H1 (cell line): Measurements from ENCODE around the gene COMMD1. TPM values are rescaled to one million over a fixed set of nuclear protein-coding genes. Genes with fewer than 3 reads are reported as not detected.

Experiments
- CTCF ChIA-PET: fragments of 300-600 bp; sonication (Branson Sonifier 250); formaldehyde crosslinking; loops from one replicate; lab custom pipeline; 2021; ENCODE audit not compliant: partially characterized antibody; lab: Charles Lee
- POLR2A ChIA-PET: fragments of 300-600 bp; sonication (Branson Sonifier 250); formaldehyde crosslinking; loops from one replicate; lab custom pipeline; 2021; ENCODE audit warnings: inconsistent platforms; ENCODE audit not compliant: partially characterized antibody; lab: Charles Lee
- DNase-seq, 2 experiments: peaks; one replicate each; pipeline versions ENCODE4 v3.0.0 to v3.0.0-alpha.2; 2010 to 2022; ENCODE audit warnings: low spot score in 2 of 2, low read depth in 1 of 2, mixed read lengths in 1 of 2
- FAIRE-seq: peaks from 2 replicates; lab custom pipeline; 2011; peaks lifted over from hg19 to GRCh38; lab: Jason Lieb, UNC
- H2AFZ ChIP-seq: 2 replicates; pipeline ENCODE4 v1.8.1; 2012; ENCODE audit warnings: low read length, inconsistent platforms
- H2AK5ac ChIP-seq: 2 replicates; pipeline ENCODE4 v1.6.1; 2013; ENCODE audit warnings: low read depth, low read length
- H2BK120ac ChIP-seq: replicated peaks from 2 replicates; pipeline ENCODE3; 2013; ENCODE audit warnings: low read depth, low read length, inconsistent platforms
- H2BK12ac ChIP-seq: 2 replicates; pipeline ENCODE4 v1.6.1; 2013; ENCODE audit warnings: low read depth, low read length
- H2BK15ac ChIP-seq: 2 replicates; pipeline ENCODE4 v1.6.1; 2013; ENCODE audit warnings: low read length
- H2BK20ac ChIP-seq: 2 replicates; pipeline ENCODE4 v1.6.1; 2013; ENCODE audit warnings: low read length
- H2BK5ac ChIP-seq: 2 replicates; pipeline ENCODE4 v1.6.1; 2013; ENCODE audit warnings: low read depth, low read length
- H3K14ac ChIP-seq: 2 replicates; pipeline ENCODE4 v1.6.1; 2013; ENCODE audit warnings: inconsistent platforms; ENCODE audit not compliant: insufficient read length
- H3K18ac ChIP-seq: 2 replicates; pipeline ENCODE4 v1.6.1; 2013; ENCODE audit warnings: low read length; ENCODE audit errors: extremely low read depth
- H3K23ac ChIP-seq: 2 replicates; pipeline ENCODE4 v1.6.1; 2013; ENCODE audit warnings: inconsistent platforms; ENCODE audit not compliant: insufficient read length
- H3K23me2 ChIP-seq: 2 replicates; pipeline ENCODE4 v1.6.1; 2013; ENCODE audit warnings: low read depth, low read length
- H3K27ac ChIP-seq: 2 replicates; pipeline ENCODE4 v1.6.1; 2011; ENCODE audit warnings: low read depth, low read length, inconsistent platforms
- H3K27me3 ChIP-seq, 4 experiments: replicated peaks in 1 of 4; 1 replicate in 1 of 4; 2 replicates in 3 of 4; pipeline versions ENCODE4 v1.6.1 to v1.8.1; 2011 to 2013; ENCODE audit warnings: low read length in 3 of 4, mild to moderate bottlenecking in 3 of 4, inconsistent platforms in 2 of 4, mixed read lengths in 2 of 4, moderate library complexity in 1 of 4; ENCODE audit not compliant: control insufficient read depth in 3 of 4, insufficient read depth in 3 of 4; ENCODE audit errors: extremely low read depth in 1 of 4
- H3K36me3 ChIP-seq, 4 experiments: 2 replicates each; pipeline versions ENCODE4 v1.6.1 to v1.8.1; 2011 to 2013; ENCODE audit warnings: mild to moderate bottlenecking in 4 of 4, low read length in 3 of 4, moderate library complexity in 2 of 4, control low read depth in 1 of 4, inconsistent platforms in 1 of 4; ENCODE audit not compliant: insufficient read depth in 4 of 4, control insufficient read depth in 2 of 4
- H3K4ac ChIP-seq: replicated peaks from 2 replicates; pipeline ENCODE3; 2013; ENCODE audit warnings: low read length, low read depth, mixed read lengths, inconsistent platforms; ENCODE audit not compliant: insufficient read length
- H3K4me1 ChIP-seq, 4 experiments: replicated peaks in 1 of 4; 1 replicate in 1 of 4; 2 replicates in 3 of 4; pipeline versions ENCODE4 v1.6.1 to v1.8.1; 2011 to 2013; ENCODE audit warnings: low read length in 3 of 4, inconsistent platforms in 2 of 4, mixed read lengths in 1 of 4; ENCODE audit not compliant: insufficient read depth in 4 of 4, control insufficient read depth in 3 of 4
- H3K4me2 ChIP-seq, 2 experiments: 2 replicates each; pipeline versions ENCODE4 v1.6.1 to v1.8.1; 2011 to 2013; ENCODE audit warnings: low read depth in 2 of 2, low read length in 2 of 2, control low read depth in 1 of 2, inconsistent platforms in 1 of 2, mild to moderate bottlenecking in 1 of 2; ENCODE audit not compliant: insufficient read depth in 1 of 2
- H3K4me3 ChIP-seq, 4 experiments: fragments of 200-600, 300-600 bp in 1 of 4; sonication (generic), shearing (Covaris generic), sonication (Bioruptor Twin) in 1 of 4; 2 replicates each; pipeline versions ENCODE4 v1.5.1 to v1.8.1; 2011 to 2016; ENCODE audit warnings: low read length in 4 of 4, low read depth in 3 of 4, control low read depth in 2 of 4, inconsistent platforms in 2 of 4, mild to moderate bottlenecking in 2 of 4, mixed read lengths in 1 of 4, moderate library complexity in 1 of 4; ENCODE audit not compliant: insufficient read depth in 2 of 4; ENCODE audit errors: extremely low read depth in 1 of 4
- H3K56ac ChIP-seq: replicated peaks from 2 replicates; pipeline ENCODE3; 2013; ENCODE audit warnings: low read depth, mild to moderate bottlenecking, mixed read lengths, low read length, inconsistent platforms; ENCODE audit not compliant: insufficient read length
- H3K79me1 ChIP-seq: 2 replicates; pipeline ENCODE4 v1.6.1; 2013; ENCODE audit warnings: low read depth, low read length, control low read depth
- H3K79me2 ChIP-seq, 2 experiments: 2 replicates each; pipeline versions ENCODE4 v1.6.1 to v1.8.1; 2012 to 2013; ENCODE audit warnings: low read length in 2 of 2, mild to moderate bottlenecking in 2 of 2, inconsistent platforms in 1 of 2; ENCODE audit not compliant: insufficient read depth in 2 of 2, control insufficient read depth in 1 of 2
- H3K9ac ChIP-seq, 4 experiments: replicated peaks in 1 of 4; 1 replicate in 1 of 4; 2 replicates in 3 of 4; pipeline versions ENCODE4 v1.6.1 to v1.8.1; 2011 to 2013; ENCODE audit warnings: low read depth in 3 of 4, low read length in 3 of 4, control low read depth in 2 of 4, mild to moderate bottlenecking in 2 of 4, moderate library complexity in 2 of 4, inconsistent platforms in 1 of 4; ENCODE audit errors: extremely low read depth in 1 of 4
- H3K9me3 ChIP-seq, 2 experiments: 2 replicates each; pipeline versions ENCODE4 v1.6.1 to v1.8.1; 2012 to 2013; ENCODE audit warnings: mild to moderate bottlenecking in 2 of 2, moderate library complexity in 2 of 2, control low read depth in 1 of 2, inconsistent platforms in 1 of 2, low read depth in 1 of 2, low read length in 1 of 2, mixed read lengths in 1 of 2; ENCODE audit not compliant: insufficient read depth in 2 of 2
- H4K20me1 ChIP-seq, 2 experiments: replicated peaks in 1 of 2; 2 replicates each; pipeline versions ENCODE3 to v1.8.1; 2011 to 2013; ENCODE audit warnings: inconsistent platforms in 2 of 2, low read length in 2 of 2, mild to moderate bottlenecking in 1 of 2; ENCODE audit not compliant: insufficient read depth in 2 of 2, control insufficient read depth in 1 of 2
- H4K5ac ChIP-seq: 2 replicates; pipeline ENCODE4 v1.6.1; 2013; ENCODE audit warnings: low read length, low read depth, mixed read lengths, inconsistent platforms; ENCODE audit not compliant: insufficient read length
- H4K8ac ChIP-seq: 2 replicates; pipeline ENCODE4 v1.8.0; 2013; ENCODE audit warnings: mild to moderate bottlenecking, moderate library complexity, low read length, inconsistent platforms; ENCODE audit not compliant: insufficient read depth; ENCODE audit errors: extremely low read depth
- H4K91ac ChIP-seq: replicated peaks from 2 replicates; pipeline ENCODE3; 2013; ENCODE audit warnings: low read length, mixed read lengths, inconsistent platforms; ENCODE audit not compliant: insufficient read length
- BACH1 ChIP-seq: IDR thresholded peaks from 2 replicates; pipeline ENCODE4 v1.6.1; 2012; ENCODE audit warnings: low read length, improper control_type of control experiment
- CBX8 ChIP-seq: fragments of 300-800, 300-1000 bp; sonication (generic); IDR thresholded peaks from 2 replicates; pipeline ENCODE4 v1.7.1; 2016; ENCODE audit warnings: low read depth, low read length, borderline replicate concordance
- CHD1 ChIP-seq: IDR thresholded peaks from 2 replicates; pipeline ENCODE4 v1.6.1; 2012; ENCODE audit warnings: low read depth, low read length, improper control_type of control experiment
- CTBP2 ChIP-seq: IDR thresholded peaks from 2 replicates; pipeline ENCODE4 v1.7.0; 2011; ENCODE audit warnings: borderline replicate concordance, mild to moderate bottlenecking, moderate library complexity, mixed read lengths, low read length; ENCODE audit not compliant: insufficient read depth, insufficient read length
- EGR1 ChIP-seq: IDR thresholded peaks from 2 replicates; pipeline ENCODE4 v1.6.1; 2011; ENCODE audit warnings: low read depth, low read length, borderline replicate concordance
- GTF2F1 ChIP-seq: IDR thresholded peaks from 2 replicates; pipeline ENCODE4 v1.6.1; 2012; ENCODE audit warnings: low read depth, low read length, improper control_type of control experiment, borderline replicate concordance
- HDAC6 ChIP-seq: IDR thresholded peaks from one replicate; pipeline ENCODE4 v1.7.1; 2012; ENCODE audit warnings: low read depth, mild to moderate bottlenecking, inconsistent platforms, low read length, moderate library complexity
- RAD21 ChIP-seq, 2 experiments: IDR thresholded peaks in 1 of 2; conservative IDR thresholded peaks in 1 of 2; 2 replicates each; pipeline ENCODE4 v1.6.1; 2011; ENCODE audit warnings: low read depth in 2 of 2, low read length in 2 of 2, improper control_type of control experiment in 1 of 2, inconsistent platforms in 1 of 2, mild to moderate bottlenecking in 1 of 2, moderate library complexity in 1 of 2
- RBBP5 ChIP-seq: IDR thresholded peaks from 2 replicates; pipeline ENCODE4 v1.7.1; 2012; ENCODE audit warnings: low read depth, mild to moderate bottlenecking, inconsistent platforms, low read length, moderate library complexity, borderline replicate concordance
- SAP30 ChIP-seq: fragments of 300-600 bp; sonication (generic); IDR thresholded peaks from 2 replicates; pipeline ENCODE4 v1.7.1; 2012; ENCODE audit warnings: low read length, moderate library complexity, mild to moderate bottlenecking, inconsistent platforms; ENCODE audit not compliant: insufficient read depth, insufficient replicate concordance
- TAF7 ChIP-seq: optimal IDR thresholded peaks from 2 replicates; pipeline ENCODE3; 2011; ENCODE audit warnings: low read depth, mild to moderate bottlenecking, inconsistent platforms, low read length, moderate library complexity, borderline replicate concordance
- TCF12 ChIP-seq: IDR thresholded peaks from 2 replicates; pipeline ENCODE4 v1.6.1; 2011; ENCODE audit warnings: low read depth, mild to moderate bottlenecking, low read length
- whole genome bisulfite sequencing, 2 experiments: shearing (Covaris generic) in 1 of 2; methylation state at CpG; one replicate each; pipeline versions ENCODE4 v1.1.6 to v1.1.7; 2013 to 2015; ENCODE audit warnings: low lambda C conversion rate in 2 of 2, mixed read lengths in 2 of 2, inconsistent platforms in 1 of 2, low coverage in 1 of 2, missing lambda C conversion rate in 1 of 2; ENCODE audit not compliant: insufficient replicate concordance in 2 of 2, insufficient coverage in 1 of 2, insufficient read length in 1 of 2; ENCODE audit errors: extremely low coverage in 1 of 2, missing lambda C conversion rate in 1 of 2; 5-methylcytosine and 5-hydroxymethylcytosine counted together
- polyA plus RNA-seq, 7 experiments: library from polyadenylated mRNA; depleted of rRNA in 3 of 7; stranded (reverse) in 5 of 7; unstranded in 2 of 7; fragments of >200 nt in 5 of 7; fragments of 200-250 nt in 2 of 7; gene quantifications; 1 replicate in 5 of 7; 2 replicates in 1 of 7; 4 replicates in 1 of 7; pipeline versions ENCODE4 v1.2.1 to v1.2.3, GENCODE V29; 2011 to 2013; ENCODE audit warnings: missing spikeins in 2 of 7, mixed read lengths in 2 of 7
- total RNA-seq: library from RNA; stranded (reverse); fragmentation: NEBNext Ultra II Directional; extraction: Animal tissue kit (Norgen Biotek cat#: 25700); gene quantifications from 2 replicates; pipeline ENCODE4 v1.2.1, GENCODE V29; 2021

The COMMD1 gene
- total and polyA plus RNA-seq, 2 of the 8 experiments (the other 6 are each of a cell fraction or from before 2014, with no cell fraction given) = 23.5 to 28.3 TPM

- no peak overlapping the region for H2AFZ ChIP-seq
- FAIRE-seq = no peak
- 76% methylated on average over 6 of the region's 6 CpGs; no CpG with 5 or more reads in 1 of the 2 experiments for WGBS, 2 experiments
- TF ChIP-seq EGR1 (no peak), CBX8 (no peak), CTBP2 (no peak), BACH1 (no peak), GTF2F1 (no peak), CHD1 (no peak), TAF7 (no peak), TCF12 (no peak), RAD21 (IDR thresholded peaks at IDR 0.05 in 1 of 2, conservative IDR thresholded peaks at IDR 0.05 in 1 of 2; ENCODE audit: low read depth in 2 of 2, low read length in 2 of 2) (no peak), HDAC6 (no peak), SAP30 (no peak), RBBP5 (no peak)
Observed at GRCh38 chr2:61949714-61950560, 44.5 kb downstream of the COMMD1 start.

More at GRCh38 chr2:61949714-61950560, 44.5 kb downstream of the COMMD1 start:
- Histone ChIP-seq H2BK5ac (no peak overlapping the region), H3K4me3 (no peak overlapping the region), H2BK120ac (no peak overlapping the region), H2AK5ac (no peak overlapping the region), H3K79me1 (no peaks in the 10 kb centered on the region), H4K8ac (no peak overlapping the region), H3K23me2 (no peaks in the 10 kb centered on the region), H3K18ac (no peak overlapping the region), H4K20me1 (no peaks in the 10 kb centered on the region), H3K9me3 (0 out of 4 replicates have a peak, but pooled peaks cover 3 to 5% of the 10 kb centered on the region in 2 experiments), H3K79me2 (no peaks in the 10 kb centered on the region), H3K4me2 (no peak overlapping the region), H3K36me3 (no peaks in the 10 kb centered on the region; a peak in 1 of 8 replicates), H4K91ac (no peak overlapping the region), H3K56ac (no peak overlapping the region), H3K9ac (no peak overlapping the region), H2BK20ac (no peak overlapping the region), H4K5ac (no peak overlapping the region), H3K4ac (no peak overlapping the region), H2BK12ac (no peak overlapping the region), H3K14ac (no peak overlapping the region), H3K4me1 (no peaks in the 10 kb centered on the region; a peak in 1 of 7 replicates), H2BK15ac (no peak overlapping the region), H3K27me3 (no peaks in the 10 kb centered on the region), H3K27ac (no peak overlapping the region), H3K23ac (no peak overlapping the region)
- ChIA-PET POLR2A (no interaction called here), CTCF (no interaction called here)
- DNase-seq = no peak
